PC-3 (cell line): ENCODE measurements around the gene TMOD3.

Source experiments
- CTCF ChIP-seq: fragments of 300-600 bp; sonication (generic); conservative IDR thresholded peaks from 2 replicates; pipeline ENCODE4 v1.5.1; 2017; ENCODE audit warnings: antibody characterized with exemption, low read depth, mild to moderate bottlenecking, low read length
- EZH2 ChIP-seq: fragments of 300-600 bp; sonication (generic); IDR thresholded peaks from one replicate; pipeline ENCODE4 v1.6.1; 2017; ENCODE audit warnings: antibody characterized with exemption, mild to moderate bottlenecking, low read length; ENCODE audit not compliant: unreplicated experiment

DNA sequence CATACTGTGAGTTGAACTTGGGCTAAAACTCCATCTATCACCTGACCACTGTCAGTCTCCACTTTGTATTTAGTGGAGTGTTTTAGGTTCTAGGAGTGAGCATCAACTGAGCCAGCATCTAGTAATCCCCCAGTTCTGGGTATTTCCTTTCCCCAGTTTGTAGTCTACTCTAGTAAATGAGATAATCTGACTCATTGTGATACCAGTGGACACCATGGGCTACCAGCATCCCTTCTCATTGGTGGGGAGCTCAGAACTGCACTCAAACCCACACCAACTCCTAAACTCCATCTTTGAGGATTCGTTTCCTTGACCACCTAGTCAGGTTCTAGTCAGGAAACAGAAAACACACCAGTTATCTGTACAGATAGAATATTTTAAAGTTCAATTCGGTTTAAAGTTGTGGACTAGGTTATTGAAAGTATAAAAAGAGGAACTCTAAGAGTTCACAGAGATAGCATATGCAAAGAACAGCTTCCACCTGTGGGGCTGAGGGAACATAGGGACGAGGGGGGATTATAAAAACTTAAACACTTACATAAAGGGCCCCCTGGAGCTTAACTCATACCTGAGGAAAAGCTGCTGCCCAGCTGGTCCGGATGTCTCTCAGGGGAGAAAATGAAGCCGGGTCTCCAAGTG lies 106.1 kb downstream of the TMOD3 start:
- TF ChIP-seq EZH2 (no peak), CTCF (no peak)
